Fibroblast of villous mesenchyme (primary cell): ENCODE measurements around the gene COL6A5. TPM values are rescaled to one million over a fixed set of nuclear protein-coding genes. Genes with fewer than 3 reads are reported as not detected.

Experiments
- DNase-seq: peaks from one replicate; pipeline ENCODE4 v3.0.0-alpha.2; 2010; ENCODE audit warnings: low read depth
- H3K4me3 ChIP-seq: 2 replicates; pipeline ENCODE4 v1.5.1; 2011; ENCODE audit warnings: low read depth, mild to moderate bottlenecking, low read length
- total RNA-seq: library from RNA; depleted of rRNA; stranded (reverse); fragments of >200 nt; gene quantifications from 2 replicates; pipeline ENCODE4 v1.2.3, GENCODE V29; 2012
- TF ChIP-seq, protein P1 (sequence below): IDR thresholded peaks from 2 replicates; pipeline ENCODE4 v1.5.1; 2012; ENCODE audit warnings: low read depth, mild to moderate bottlenecking, low read length; ENCODE audit not compliant: insufficient read depth

The COL6A5 gene
- total RNA-seq, 1 donor = under 0.01 TPM

DNA sequence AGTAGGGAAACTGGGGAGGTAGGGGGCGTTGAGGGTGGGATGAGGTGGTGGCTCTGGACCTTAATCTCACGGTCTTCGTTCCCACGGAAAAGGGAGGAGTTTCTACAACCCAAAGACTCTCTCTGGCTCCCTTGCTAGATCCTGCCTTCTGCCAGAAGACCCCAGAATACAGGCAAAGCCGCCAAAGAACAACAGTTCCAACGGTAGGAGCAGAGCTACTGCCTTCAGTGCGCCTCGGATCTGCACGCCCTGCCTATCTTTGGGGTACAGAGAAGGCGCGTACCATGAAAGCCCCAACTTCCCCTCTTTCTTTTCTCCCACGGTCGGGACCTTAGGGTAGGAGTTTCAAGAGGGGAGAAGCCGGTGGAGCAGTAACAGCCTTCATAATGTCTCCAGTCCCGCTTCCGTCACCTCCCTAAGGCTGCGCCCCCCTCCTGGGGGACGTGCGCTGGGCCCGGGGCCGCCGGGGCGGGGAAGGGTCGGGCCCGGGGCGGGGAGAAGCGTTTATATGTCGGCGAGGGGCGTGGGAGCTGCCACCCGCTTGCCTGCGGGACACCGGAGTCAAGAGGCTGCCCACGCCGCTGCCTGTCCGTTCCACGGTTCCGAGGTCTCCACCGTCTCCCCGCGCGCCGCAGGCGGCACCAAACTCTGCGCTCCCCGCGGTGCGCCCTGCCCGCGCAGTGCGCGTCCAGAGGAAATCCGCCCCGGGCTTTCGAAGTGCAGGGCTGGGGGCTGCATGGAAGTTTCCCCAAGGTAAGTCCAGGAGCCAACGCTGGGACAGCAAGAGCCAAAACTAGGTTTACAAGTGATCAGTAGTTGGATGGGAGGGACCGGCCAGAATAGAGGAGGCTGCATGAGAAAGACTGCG, 171.4 kb downstream of the COL6A5 start, which contains the start of gene COL6A6:
TSS of gene COL6A6 (plus strand) at position 533 of the 868 bp plus-strand sequence. CDS start 43,188 bp downstream, outside the sequence.
- H3K4me3 ChIP-seq = no peak within 1 kb of the TSS
- TF ChIP-seq, protein P1, sequence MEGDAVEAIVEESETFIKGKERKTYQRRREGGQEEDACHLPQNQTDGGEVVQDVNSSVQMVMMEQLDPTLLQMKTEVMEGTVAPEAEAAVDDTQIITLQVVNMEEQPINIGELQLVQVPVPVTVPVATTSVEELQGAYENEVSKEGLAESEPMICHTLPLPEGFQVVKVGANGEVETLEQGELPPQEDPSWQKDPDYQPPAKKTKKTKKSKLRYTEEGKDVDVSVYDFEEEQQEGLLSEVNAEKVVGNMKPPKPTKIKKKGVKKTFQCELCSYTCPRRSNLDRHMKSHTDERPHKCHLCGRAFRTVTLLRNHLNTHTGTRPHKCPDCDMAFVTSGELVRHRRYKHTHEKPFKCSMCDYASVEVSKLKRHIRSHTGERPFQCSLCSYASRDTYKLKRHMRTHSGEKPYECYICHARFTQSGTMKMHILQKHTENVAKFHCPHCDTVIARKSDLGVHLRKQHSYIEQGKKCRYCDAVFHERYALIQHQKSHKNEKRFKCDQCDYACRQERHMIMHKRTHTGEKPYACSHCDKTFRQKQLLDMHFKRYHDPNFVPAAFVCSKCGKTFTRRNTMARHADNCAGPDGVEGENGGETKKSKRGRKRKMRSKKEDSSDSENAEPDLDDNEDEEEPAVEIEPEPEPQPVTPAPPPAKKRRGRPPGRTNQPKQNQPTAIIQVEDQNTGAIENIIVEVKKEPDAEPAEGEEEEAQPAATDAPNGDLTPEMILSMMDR = no peak
- DNase-seq = no peak

GRCh38 chr3:130517602-130518001, 172.1 kb downstream of the COL6A5 start:
- TF ChIP-seq, protein P1 = no peak
- DNase-seq = no peak
- H3K4me3 ChIP-seq = no peak overlapping the region

- TF ChIP-seq, protein P1 = no peak
- H3K4me3 ChIP-seq = no peak overlapping the region
- DNase-seq = no peak
Observed at GRCh38 chr3:130519754-130520153, 174.3 kb downstream of the COL6A5 start.

GRCh38 chr3:130522399-130522798, 176.9 kb downstream of the COL6A5 start:
- no peak for DNase-seq
- TF ChIP-seq, protein P1 = no peak
- H3K4me3 ChIP-seq = no peak overlapping the region

DNA sequence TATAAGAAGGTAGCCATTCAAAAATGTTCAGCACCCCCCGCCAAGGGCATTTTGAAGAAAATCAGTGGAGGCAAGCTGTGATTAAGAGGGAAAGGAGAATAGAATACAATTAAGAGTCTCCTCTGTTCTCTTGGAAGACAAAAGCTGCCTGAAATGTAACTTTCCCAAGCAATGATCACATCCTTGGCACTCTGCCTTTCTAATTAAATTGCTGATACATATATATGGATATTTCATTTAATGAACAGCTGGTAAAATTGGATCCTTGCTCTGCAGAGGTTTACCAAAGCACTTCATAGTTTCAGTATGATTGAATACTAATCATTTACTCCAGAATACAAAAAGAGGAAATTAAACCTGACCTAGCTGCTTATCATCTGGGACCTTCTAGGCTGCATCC, 182.0 kb downstream of the COL6A5 start:
- no peak overlapping the region for H3K4me3 ChIP-seq
- TF ChIP-seq, protein P1 = no peak
- DNase-seq = no peak

DNA sequence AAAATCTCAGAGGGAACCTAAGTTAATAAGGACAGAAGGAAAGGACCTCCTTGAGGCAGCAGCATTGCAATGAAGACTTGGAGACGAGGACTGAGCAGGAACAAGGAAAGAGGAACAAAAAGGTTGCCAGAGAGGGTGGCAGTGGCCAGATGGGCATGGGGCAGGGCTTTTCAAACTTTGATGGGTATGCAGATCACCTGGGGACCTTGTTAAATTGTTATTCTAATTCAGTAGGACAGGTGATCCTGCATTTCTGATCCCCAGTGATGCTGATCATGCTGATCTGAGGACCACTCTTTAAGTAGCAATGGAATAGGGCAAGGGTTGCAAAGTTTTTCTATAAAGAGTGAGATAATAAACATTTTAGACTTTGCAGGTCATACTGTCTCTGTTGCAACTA, 182.6 kb downstream of the COL6A5 start:
- no peak for DNase-seq
- TF ChIP-seq, protein P1 = no peak
- H3K4me3 ChIP-seq = no peak overlapping the region
